Ecto neural progenitor cell (in vitro differentiated cells): Measurements from ENCODE around the gene CAMK2G.

Source experiments
- DNase-seq: peaks from one replicate; pipeline ENCODE4 v3.0.0-alpha.2; 2018; ENCODE audit warnings: low spot score

Gene CAMK2G

GRCh38 chr10:73771722-73772280, 102.6 kb downstream of the CAMK2G start:
- DNase-seq, result no peak

- no peak for DNase-seq
These were observed 105.0 kb downstream of the CAMK2G start for GRCh38 chr10:73769396-73769795.

DNA sequence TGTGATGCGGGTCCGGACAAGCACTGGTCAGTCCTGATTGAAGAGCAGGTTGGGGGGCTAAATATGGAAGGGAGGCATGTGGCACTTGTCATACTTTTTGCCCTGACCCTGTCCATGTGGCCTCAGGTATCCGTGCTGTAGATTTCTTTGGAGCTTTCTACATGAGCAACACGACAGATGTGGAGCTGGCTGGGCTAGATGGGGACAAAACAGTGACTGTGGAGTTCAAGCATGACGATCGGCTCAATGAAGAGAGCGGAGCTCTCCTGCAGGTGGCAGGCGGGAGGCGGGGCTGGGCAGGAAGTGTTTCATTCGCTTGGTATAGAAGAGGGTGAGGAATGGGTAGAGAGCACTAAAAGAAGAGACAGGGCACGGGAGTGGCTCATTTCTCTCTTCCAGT, 105.5 kb downstream of the CAMK2G start:
- no peak for DNase-seq

DNA sequence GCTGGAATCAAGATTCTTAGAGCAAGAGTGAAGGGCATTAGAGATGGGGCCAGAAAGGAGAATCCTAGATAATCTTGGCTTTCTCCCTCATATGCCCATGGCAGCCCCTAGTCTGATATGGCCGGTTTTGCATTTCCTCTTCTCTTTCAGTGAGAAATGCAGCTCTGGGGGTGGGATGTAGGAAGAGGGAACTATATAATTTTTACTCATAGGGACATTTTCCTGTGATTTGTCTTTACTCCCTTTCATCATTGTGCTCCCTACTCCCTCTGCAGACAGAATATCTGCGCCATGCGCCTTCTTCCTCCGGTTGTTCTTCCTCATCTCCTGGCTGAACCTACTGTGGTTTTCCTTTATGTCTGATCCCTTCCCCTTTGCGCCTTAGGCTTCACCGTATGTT, 109.3 kb downstream of the CAMK2G start:
- DNase-seq, result no peak

DNA sequence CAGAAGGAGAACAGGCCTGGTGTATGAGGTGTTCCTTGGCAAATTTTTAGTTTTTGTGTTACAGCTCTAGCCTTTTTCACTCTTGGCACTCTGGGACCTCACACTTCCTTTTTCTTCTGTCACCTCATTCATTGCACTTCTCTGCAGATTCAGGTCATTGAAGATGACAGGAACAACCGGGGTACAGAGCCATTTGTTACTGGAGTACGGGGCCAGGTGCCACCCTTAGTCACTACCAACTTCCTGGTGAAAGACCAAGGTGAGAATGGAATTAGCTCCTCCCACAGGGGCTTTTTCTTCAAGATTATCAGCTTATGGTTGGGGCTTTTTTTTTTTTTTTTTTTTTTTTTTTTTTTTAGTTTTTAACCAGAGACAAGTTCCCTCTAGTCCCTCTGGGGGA, 111.0 kb downstream of the CAMK2G start:
- DNase-seq, result no peak

DNA sequence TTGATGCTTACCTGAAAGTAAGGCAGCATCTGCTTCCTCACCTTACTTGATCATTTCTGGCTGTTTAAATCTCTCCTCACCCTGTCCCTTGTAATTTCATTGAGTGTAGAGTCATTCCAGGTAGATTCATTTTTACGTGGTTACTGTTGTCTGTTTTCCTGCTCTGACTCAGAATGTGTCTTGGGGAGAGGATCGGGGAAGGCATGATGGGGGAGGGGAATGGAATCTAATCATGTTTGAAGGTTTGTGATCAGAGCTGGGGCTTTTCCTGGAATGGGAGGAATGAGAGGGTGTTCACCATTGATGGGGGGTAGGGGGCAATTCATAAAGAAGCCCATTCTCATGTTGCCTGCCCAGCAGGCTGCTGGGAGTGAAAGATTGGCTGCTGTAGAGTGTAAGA, 111.4 kb downstream of the CAMK2G start:
- no peak for DNase-seq
